Measurements from ENCODE around the gene PNMA3.
A peak's percentile ranks its signal among the peaks of the same experiment; 100 is the strongest.
"Not testable (repeated sequence)": the region's sequence is repeated elsewhere in the genome, so short reads cannot be mapped to it uniquely, and the experiment has no call there.

The PNMA3 gene

GRCh38 chrX:153055871-153056749 lies at the start of gene PNMA3:
Gene PNMA3 (plus strand): TSS chrX:153056470. CDS start chrX:153057056, 586 bp downstream.
- no peak for DNase-seq

GRCh38 chrX:153017174-153017573 lies 39.1 kb upstream of the PNMA3 start:
- DNase-seq: not testable (repeated sequence)

- DNase-seq: no peak
These were observed 37.1 kb upstream of the PNMA3 start for GRCh38 chrX:153019166-153019565.

DNA sequence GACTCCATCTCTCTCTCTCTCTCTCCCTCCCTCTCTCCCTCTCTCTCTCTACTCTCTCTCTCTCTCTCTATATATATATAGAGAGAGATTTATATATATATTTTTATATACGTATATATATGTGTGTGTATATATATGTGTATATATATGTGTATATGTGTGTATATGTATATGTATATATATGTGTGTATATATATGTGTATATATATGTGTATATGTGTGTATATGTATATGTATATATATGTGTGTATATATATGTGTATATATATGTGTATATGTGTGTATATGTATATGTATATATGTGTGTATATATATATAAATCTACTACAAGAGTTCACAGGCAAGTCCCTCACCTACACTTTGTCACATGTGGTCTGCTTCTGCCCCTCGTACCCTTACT lies 29.8 kb upstream of the PNMA3 start:
- DNase-seq: not testable (repeated sequence)

GRCh38 chrX:153028487-153028886 lies 27.8 kb upstream of the PNMA3 start:
- DNase-seq: not testable (repeated sequence)

DNA sequence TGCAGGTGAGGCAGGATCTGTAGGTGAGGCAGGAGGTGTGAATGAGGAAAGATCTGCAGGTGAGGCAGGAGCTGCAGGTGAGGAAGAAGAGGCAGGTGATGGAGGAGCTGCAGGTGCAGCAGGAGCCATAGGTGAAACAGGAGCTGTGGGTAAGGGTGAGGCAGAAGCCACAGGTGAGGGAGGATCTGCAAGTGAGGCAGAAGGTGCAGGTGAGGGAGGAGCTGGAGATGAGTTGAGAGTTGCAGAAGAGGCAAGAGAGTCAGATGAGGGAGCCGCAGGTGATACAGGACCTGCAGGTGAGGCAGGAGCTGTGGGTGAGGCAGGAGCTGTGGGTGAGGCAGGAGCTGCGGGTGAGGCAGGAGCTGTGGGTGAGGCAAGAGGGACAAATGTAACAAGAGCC lies 27.1 kb upstream of the PNMA3 start:
- no peak for DNase-seq

- no peak for DNase-seq
These were observed 26.4 kb upstream of the PNMA3 start for GRCh38 chrX:153029875-153030274.

- DNase-seq: no peak
These were observed 25.5 kb upstream of the PNMA3 start for GRCh38 chrX:153030801-153031200.

GRCh38 chrX:153032397-153033118 lies 23.7 kb upstream of the PNMA3 start:
- peak; percentile 83 for DNase-seq

DNA sequence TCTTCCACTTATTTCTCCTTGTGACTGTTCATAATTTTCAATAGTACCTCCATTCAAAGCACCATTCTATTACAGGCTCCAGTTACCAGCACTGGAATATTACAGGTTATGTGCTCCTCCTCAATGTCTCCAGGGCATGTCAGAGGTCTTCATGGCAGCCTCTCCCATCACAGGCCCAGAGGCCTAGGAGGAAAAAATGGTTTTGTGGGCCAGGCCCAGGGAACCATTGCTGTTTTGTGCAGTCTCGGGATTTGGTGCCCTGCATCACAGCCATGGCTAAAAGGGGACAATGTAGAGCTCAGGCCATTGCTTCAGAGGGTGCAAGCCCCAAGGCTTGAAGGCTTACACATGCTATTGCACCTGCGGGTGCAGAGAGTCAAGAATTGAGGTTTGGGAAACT lies 7.2 kb upstream of the PNMA3 start:
- DNase-seq: no peak

GRCh38 chrX:153052534-153052933 lies 3.7 kb upstream of the PNMA3 start:
- DNase-seq: no peak

DNA sequence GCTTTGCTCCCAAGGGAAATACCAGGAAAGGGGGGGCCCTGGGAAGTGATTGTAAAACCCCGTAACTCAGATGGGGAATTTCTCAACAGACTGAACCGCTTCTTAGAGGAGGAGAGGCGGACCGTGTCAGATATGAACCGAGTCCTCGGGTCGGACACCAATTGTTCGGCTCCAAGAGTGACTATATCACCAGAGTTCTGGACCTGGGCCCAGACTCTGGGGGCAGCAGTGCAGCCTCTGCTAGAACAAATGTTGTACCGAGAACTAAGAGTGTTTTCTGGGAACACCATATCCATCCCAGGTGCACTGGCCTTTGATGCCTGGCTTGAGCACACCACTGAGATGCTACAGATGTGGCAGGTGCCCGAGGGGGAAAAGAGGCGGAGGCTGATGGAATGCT lies 1.0 kb downstream of the PNMA3 start:
- DNase-seq: no peak

DNA sequence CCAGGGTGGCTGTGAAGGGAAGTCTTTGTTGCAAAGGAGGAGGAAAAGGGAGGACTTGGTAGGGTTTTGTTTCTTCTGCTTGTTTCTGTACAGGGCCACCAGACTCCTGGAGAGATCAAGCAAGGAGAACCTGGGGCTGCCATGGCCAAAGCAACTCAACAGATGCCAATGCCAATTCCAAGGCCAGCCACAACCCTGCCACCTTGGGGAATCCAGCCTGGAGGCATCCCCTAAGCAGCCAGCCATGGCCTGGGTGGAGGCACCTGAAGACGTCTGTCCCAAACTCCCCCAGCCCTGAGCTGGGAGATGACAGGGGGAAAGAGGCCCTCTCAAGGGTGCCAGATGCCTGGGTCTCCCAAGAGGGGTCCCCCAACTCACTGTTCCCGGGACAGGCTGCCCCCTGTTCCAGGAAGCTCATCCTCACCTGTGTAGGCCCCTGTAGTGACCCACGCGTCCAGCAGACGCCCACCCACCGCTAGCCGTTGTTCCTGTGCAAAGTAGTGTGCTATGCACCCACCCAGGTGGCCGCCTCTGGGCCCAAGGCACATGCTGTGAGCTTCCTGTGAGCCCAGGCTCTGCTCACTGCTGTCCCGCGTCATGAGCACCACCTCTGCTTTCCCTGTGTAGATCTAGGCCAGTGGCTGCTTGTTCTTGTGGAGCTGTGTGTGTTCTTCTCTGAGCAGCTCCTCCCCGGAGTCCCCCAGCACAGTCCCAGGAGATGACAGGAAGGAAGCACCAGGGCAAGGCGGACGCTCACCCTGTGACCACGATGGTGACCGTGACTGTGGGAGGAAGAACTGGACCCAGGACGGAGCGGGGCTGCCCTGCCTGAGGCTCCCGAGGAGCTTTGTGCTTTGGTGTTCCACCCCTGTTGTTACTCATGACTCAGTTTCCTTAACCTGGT lies 3.2 kb downstream of the PNMA3 start:
- DNase-seq: no peak

DNA sequence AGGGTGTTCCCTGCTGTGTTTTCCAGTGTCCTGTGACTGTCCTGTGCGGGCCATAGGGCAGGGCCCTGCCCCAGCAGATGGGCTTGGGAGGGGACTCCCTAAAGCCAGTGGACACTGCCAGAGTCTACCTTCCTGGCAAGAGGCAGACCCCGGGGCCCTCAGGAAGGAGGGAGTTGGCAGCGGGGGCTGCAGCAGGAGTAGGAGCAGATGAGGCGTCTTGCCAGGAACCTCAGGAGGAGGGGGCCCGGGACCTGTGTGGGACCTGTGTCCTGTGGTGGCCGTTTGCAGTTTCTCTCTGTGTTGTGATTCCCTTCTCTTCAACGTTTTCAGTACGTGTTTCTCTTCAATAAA lies 3.8 kb downstream of the PNMA3 start:
- no peak for DNase-seq

GRCh38 chrX:153061732-153062131 lies 5.5 kb downstream of the PNMA3 start:
- DNase-seq: no peak

DNA sequence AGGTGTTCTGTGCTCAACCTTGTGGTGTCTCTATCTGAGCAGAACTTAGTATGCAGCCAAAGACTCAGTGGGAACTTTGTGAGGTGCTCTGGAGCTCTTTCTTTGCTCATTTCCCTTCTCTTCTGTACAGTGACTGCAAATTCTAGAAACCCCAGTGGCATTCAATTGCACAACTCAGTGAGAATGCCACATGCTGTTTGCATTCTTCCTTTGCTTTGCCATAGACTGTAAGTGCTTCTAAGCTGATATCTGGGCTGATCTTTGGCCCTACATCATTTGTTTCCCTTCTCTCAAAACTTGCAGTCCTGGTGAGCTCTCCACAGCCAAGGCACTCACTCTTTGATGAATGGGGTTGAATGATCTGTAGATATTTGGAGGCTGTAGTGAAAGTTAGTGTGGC lies 7.0 kb downstream of the PNMA3 start:
- no peak for DNase-seq

DNA sequence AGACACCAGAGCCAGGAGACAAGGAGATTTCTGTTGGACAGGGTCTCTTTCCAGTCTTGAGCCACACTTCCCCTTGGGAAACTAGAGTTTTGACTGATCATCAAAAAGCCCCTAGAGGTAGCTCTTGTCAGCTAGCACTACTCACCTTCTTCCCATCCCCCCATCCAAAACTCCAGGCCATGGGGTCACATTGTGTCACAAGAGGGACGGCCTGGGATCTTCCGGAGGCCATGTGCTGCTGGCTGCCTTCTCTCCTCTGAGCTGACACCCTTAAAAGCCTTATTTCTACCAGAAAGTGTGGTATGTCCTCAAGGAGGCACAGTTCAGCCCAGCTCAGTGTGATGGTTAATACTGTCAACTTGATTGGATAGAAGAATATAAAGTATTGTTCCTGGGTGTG lies 7.8 kb downstream of the PNMA3 start:
- no peak for DNase-seq

DNA sequence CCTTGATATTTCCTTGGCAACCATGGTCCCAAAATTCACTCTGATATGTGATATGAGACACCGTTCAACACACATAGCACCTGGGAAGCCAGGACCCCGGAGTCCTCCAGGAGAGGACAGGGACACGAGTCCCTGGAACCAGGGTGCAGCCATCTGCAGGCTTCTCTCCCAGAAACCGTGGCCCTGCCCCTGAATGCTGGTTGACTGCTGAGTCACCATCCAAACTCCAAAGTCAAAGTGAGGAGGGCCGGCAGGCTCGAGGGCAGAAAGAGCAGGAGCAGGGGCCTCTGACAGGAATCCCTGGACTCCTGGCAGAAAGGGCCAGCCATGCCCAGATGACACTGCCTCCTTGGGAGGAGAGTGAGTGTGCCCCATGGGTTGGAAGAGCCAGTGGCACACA lies 9.1 kb downstream of the PNMA3 start:
- DNase-seq: no peak

GRCh38 chrX:153066402-153066801 lies 10.1 kb downstream of the PNMA3 start:
- DNase-seq: not testable (repeated sequence)

DNA sequence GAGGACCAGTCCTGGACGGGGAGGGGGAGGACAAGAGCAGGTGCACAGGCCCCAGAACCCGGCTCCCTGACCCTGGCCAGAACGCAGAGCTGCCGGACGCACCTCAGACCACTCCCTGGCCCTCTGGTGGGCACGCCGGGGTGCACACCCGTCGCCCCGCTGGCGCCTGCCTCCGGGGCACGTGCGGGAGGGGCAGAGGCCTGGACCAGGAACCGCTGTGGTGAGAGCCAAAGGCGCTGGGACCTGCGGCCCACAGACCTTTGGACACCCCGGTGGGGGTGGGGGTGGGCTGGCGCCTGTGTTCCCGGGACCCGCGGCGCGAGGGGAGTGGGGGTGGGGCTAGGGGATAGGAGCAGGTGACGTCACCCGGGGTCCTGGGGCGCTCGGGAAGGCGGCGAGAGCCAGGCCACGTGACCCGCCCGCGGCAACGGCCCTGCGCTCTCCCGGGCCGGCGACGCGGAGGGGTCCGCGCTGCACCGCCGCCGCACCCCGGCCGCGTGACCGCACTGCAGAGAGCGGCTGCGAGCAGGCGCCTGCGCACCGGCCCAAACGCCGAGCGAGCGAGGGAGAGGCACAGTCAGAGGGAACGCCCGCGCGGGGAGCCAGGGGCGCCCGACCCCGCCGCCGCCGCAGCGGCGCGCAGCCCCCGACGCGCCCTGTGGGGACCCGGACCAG lies 15.8 kb downstream of the PNMA3 start, which contains the start of gene PNMA6A:
Gene PNMA6A (plus strand): TSS at position 546 of the 675 bp plus-strand sequence. CDS start 609 bp downstream, outside the sequence.
- not testable (repeated sequence) for DNase-seq

DNA sequence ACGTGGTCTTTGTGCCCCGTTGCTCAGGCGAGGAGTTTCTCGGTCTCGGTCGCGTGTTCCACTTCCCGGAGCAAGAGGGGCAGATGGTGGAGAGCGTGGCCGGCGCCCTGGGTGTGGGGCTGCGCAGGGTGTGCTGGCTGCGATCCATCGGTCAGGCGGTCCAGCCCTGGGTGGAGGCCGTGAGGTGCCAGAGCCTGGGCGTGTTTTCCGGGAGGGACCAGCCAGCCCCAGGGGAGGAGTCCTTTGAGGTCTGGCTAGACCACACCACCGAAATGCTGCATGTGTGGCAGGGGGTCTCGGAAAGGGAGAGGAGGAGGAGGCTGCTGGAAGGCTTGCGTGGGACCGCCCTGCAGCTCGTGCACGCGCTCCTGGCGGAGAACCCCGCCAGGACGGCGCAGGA lies 17.1 kb downstream of the PNMA3 start:
- not testable (repeated sequence) for DNase-seq

GRCh38 chrX:153074262-153074899 lies 18.1 kb downstream of the PNMA3 start:
- no peak for DNase-seq
